IPS-18a (cell line): ENCODE results near the gene EP400.

Experiments used
- H3K27ac ChIP-seq: one replicate; pipeline ENCODE4 v1.5.1; 2013; ENCODE audit warnings: low read length
- H3K27me3 ChIP-seq: one replicate; pipeline ENCODE4 v1.6.1; 2013; ENCODE audit warnings: mild to moderate bottlenecking, low read length; ENCODE audit not compliant: control insufficient read depth, insufficient read depth
- H3K36me3 ChIP-seq: one replicate; pipeline ENCODE4 v1.6.1; 2013; ENCODE audit warnings: low read depth, low read length; ENCODE audit not compliant: control insufficient read depth
- H3K4me1 ChIP-seq: one replicate; pipeline ENCODE4 v1.6.1; 2013; ENCODE audit warnings: low read depth, low read length; ENCODE audit not compliant: control insufficient read depth
- H3K4me3 ChIP-seq: one replicate; pipeline ENCODE4 v1.5.1; 2013; ENCODE audit warnings: low read length
- H3K9ac ChIP-seq: one replicate; pipeline ENCODE4 v1.6.1; 2013; ENCODE audit warnings: mild to moderate bottlenecking, low read length, moderate library complexity
- H3K9me3 ChIP-seq: one replicate; pipeline ENCODE4 v1.6.1; 2013; ENCODE audit warnings: low read depth, low read length; ENCODE audit not compliant: control insufficient read depth

Gene EP400

DNA sequence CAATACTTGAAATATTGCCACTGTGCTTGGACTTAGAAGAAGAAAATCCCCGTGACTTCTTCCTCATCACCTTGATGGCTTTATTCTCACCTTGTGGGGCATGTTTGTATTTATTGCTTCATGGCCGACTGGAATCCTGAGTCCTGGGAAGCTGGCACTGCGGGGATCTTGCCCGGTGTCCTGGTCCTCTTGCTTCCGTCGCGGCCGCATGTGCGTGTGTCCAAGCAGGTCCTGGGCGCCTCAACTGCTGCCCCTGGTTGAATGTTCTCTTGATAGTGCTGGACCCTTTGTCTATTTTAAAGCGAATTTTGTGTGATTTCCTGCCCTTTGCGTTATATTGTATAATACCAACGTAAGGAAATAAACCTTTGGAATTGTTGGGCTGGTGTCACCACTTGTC is 27.0 kb upstream of the EP400 start:
- Histone ChIP-seq H3K4me3 (no peak overlapping the region), H3K36me3 (peaks cover 20% of the 10 kb centered on the region), H3K9ac (no peak overlapping the region), H3K27ac (no peak overlapping the region), H3K4me1 (no peaks in the 10 kb centered on the region), H3K27me3 (no peaks in the 10 kb centered on the region), H3K9me3 (no peaks in the 10 kb centered on the region)

DNA sequence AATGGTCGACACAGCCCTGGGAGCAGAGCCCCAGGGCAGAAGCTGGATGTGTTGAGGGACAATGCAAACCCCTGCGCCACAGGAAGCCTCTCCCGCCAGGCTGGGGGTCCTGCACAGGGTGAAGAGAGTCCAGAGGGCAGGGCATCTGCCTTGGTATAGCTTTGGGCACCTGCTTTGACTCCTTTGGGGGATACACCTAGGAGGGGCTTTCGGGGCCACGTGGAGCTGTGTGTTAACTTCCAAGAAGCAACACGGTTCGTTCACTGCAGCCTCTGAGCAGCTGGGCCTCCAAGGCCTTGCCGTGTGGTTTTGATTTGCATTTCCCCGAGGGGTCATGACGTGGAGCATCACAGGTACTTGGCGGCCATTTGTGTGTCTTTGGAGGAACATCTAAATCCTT is 26.5 kb upstream of the EP400 start:
- no peaks in the 10 kb centered on the region for H3K9me3 ChIP-seq
- no peaks in the 10 kb centered on the region for H3K27me3 ChIP-seq
- no peaks in the 10 kb centered on the region for H3K4me1 ChIP-seq
- H3K36me3 ChIP-seq = peaks cover 20% of the 10 kb centered on the region
- no peak overlapping the region for H3K9ac ChIP-seq
- H3K27ac ChIP-seq = no peak overlapping the region
- no peak overlapping the region for H3K4me3 ChIP-seq

GRCh38 chr12:131927110-131928079 is 22.3 kb upstream of the EP400 start:
- no peak overlapping the region for H3K27ac ChIP-seq
- H3K4me1 ChIP-seq = no peaks in the 10 kb centered on the region
- H3K27me3 ChIP-seq = no peaks in the 10 kb centered on the region
- H3K9me3 ChIP-seq = no peaks in the 10 kb centered on the region
- no peak overlapping the region for H3K4me3 ChIP-seq
- H3K36me3 ChIP-seq = peaks cover 13% of the 10 kb centered on the region
- no peak overlapping the region for H3K9ac ChIP-seq

DNA sequence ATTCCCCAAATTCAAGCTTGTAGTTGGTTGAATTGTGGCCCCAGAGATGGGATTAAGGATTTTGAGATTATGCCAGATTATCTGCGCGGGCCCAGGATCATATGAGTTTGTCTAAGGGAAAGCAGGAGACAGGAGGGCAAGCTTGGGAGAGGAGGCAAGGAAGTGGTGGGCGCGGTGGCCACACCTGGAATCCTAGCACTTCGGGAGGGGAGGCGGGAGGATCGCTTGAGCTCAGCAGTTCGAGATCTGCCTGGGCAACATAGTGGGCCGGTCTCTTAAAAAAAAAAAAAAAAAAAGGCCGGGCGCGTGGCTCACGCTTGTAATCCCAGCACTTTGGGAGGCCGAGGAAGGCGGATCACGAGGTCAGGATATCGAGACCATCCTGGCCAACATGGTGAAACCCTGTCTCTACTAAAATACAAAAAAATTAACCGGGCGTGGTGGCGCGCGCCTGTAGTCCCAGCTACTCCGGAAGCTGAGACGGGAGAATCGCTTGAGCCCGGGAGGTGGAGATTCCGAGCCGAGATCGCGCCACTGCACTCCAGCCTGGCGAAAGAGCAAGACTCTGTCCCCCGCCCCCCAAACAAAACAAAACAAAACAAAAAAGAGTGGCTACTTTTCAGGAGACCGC is 21.5 kb upstream of the EP400 start:
- no peaks in the 10 kb centered on the region for H3K4me1 ChIP-seq
- peak overlapping the region; percentile 55 for H3K9ac ChIP-seq
- peak overlapping the region; percentile 57 for H3K4me3 ChIP-seq
- no peaks in the 10 kb centered on the region for H3K27me3 ChIP-seq
- H3K27ac ChIP-seq = no peak overlapping the region
- H3K9me3 ChIP-seq = no peaks in the 10 kb centered on the region
- peaks cover 21% of the 10 kb centered on the region for H3K36me3 ChIP-seq

- Histone ChIP-seq H3K4me1 (no peaks in the 10 kb centered on the region), H3K36me3 (peaks cover 29% of the 10 kb centered on the region), H3K4me3 (peak within 1 kb of the TSS; percentile 85), H3K9me3 (no peaks in the 10 kb centered on the region), H3K27me3 (no peaks in the 10 kb centered on the region), H3K9ac (peak within 1 kb of the TSS; percentile 90), H3K27ac (peak within 1 kb of the TSS; percentile 68)
Observed at GRCh38 chr12:131928711-131929580, 20.8 kb upstream of the EP400 start, which contains the start of gene PUS1. Gene PUS1, plus strand, starts transcription at chr12:131929276. Its CDS starts 447 bp downstream, at chr12:131929723.

DNA sequence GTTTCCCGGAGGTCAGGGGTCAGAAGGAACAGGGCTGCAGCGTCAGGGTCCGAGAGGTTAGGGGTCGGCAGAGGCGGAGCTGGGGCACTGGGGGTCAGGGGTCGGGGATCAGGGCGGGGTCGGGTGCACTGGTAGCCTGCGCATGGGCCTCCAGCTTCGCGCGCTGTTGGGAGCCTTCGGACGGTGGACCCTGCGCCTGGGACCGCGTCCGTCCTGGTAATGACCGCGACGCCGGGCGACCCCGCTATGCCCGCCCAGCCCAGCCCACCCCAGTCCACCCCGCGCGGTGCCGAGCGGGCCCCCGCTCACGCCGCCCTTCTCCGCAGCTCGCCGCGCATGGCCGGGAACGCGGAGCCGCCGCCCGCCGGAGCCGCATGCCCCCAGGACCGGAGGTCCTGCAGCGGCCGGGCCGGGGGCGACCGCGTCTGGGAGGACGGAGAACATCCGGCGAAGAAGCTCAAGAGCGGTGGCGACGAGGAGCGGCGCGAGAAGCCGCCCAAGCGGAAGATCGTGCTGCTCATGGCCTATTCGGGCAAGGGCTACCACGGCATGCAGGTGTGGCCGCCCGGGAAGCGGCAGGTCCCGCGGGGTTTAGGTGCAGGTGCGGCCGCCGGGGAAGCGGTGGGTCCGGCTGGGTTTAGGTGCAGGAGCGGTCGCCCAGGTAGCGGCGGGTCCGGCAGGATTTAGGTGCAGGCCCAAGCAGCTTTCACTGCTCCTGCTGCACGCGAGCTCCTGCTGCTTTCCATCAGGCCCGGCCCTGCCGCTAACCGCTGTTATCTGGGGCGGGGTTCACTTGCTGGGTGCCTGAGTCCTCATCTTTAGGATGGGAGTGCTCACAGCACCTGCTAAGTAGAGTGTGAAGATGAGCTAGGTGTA is 19.9 kb upstream of the EP400 start:
- Histone ChIP-seq H3K27me3 (no peaks in the 10 kb centered on the region), H3K9me3 (no peaks in the 10 kb centered on the region), H3K27ac (no peak overlapping the region), H3K4me3 (peak overlapping the region; percentile 85), H3K9ac (peak overlapping the region; percentile 90), H3K36me3 (peaks cover 36% of the 10 kb centered on the region), H3K4me1 (no peaks in the 10 kb centered on the region)

GRCh38 chr12:131930510-131930909 is 19.2 kb upstream of the EP400 start:
- Histone ChIP-seq H3K27me3 (no peaks in the 10 kb centered on the region), H3K36me3 (peaks cover 42% of the 10 kb centered on the region), H3K27ac (no peak overlapping the region), H3K9ac (peak overlapping the region; percentile 90), H3K9me3 (no peaks in the 10 kb centered on the region), H3K4me1 (no peaks in the 10 kb centered on the region), H3K4me3 (peak overlapping the region; percentile 85)

DNA sequence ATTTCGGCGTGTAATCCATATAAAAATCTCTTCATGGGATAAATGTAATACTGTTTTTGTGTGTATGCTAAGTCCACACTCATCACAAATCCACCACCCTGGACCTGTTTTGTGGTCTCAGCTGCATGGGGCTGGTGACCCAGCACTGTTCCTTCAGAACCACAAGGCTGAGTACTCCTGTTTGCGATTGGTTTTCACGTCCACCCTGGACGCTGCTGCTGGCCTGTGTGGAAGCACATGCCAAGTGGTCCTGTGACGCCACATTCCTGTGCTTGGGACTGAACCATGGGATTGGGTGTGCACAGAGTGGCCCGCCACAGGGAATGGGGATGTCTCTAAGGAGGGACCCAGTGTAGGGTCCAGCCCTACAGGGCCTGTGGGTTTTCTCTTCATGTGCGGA is 16.4 kb upstream of the EP400 start:
- H3K9me3 ChIP-seq = no peaks in the 10 kb centered on the region
- H3K36me3 ChIP-seq = peaks cover 52% of the 10 kb centered on the region
- no peak overlapping the region for H3K4me3 ChIP-seq
- no peaks in the 10 kb centered on the region for H3K27me3 ChIP-seq
- H3K27ac ChIP-seq = no peak overlapping the region
- no peak overlapping the region for H3K9ac ChIP-seq
- no peaks in the 10 kb centered on the region for H3K4me1 ChIP-seq

DNA sequence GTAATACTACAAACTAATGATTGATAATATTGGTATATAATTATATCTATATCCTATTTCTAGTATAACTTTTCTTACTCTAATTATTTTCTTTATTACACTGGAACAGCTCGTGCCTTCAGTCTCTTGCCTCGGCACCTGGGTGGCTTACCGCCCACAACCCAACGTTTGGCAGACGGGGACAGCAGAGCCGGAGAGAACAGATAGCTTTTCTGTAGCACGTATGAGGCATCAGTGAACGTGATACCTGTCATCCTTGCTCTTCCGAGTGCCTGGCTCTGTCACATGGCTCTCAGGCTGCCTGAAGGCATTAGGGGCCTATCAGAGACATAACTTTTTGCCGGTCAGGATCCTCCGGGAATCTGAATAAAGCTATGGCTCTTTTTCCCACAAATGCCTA is 15.2 kb upstream of the EP400 start:
- Histone ChIP-seq H3K27me3 (no peaks in the 10 kb centered on the region), H3K27ac (no peak overlapping the region), H3K4me1 (no peaks in the 10 kb centered on the region), H3K4me3 (no peak overlapping the region), H3K9me3 (no peaks in the 10 kb centered on the region), H3K36me3 (peaks cover 62% of the 10 kb centered on the region), H3K9ac (no peak overlapping the region)

DNA sequence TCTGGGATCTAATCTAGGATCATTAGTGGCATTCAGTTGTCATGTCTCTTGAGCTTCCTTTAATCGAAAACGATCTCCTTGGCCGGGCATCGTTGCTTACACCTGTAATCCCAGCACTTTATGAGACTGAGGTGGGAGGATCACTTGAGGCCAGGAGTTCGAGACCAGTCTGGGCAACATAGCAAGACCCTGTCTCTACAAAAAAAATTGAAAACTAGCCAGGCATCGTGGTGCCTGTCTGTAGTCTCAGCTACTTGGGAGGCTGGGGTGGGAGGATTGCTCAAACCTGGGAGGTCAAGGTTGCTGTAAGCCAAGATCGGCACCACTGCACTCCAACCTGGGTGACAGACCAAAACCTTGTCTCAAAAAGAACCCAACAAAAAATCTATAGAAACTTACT is 11.7 kb upstream of the EP400 start:
- Histone ChIP-seq H3K4me3 (no peak overlapping the region), H3K9me3 (no peaks in the 10 kb centered on the region), H3K4me1 (no peaks in the 10 kb centered on the region), H3K36me3 (peaks cover 74% of the 10 kb centered on the region), H3K9ac (no peak overlapping the region), H3K27me3 (no peaks in the 10 kb centered on the region), H3K27ac (no peak overlapping the region)
